Liver (tissue), 9 donors: ENCODE measurements around the gene TLE4. TPM values are rescaled to one million over a fixed set of nuclear protein-coding genes. Genes with fewer than 3 reads are reported as not detected.

Source experiments
- DNase-seq: peaks from one replicate; pipeline ENCODE4 v3.0.0-alpha.2; 2017; ENCODE audit warnings: low spot score
- H3K27ac ChIP-seq, 2 donors: one replicate each; pipeline ENCODE4 v1.7.0; 2013; ENCODE audit warnings: inconsistent platforms in 2 of 2, low read length in 2 of 2, control low read depth in 1 of 2, low read depth in 1 of 2, mild to moderate bottlenecking in 1 of 2
- H3K27me3 ChIP-seq, 4 donors: one replicate each; pipeline versions ENCODE4 v1.6.1 to v1.7.0; 2013; ENCODE audit warnings: low read length in 3 of 4, inconsistent platforms in 1 of 4, mild to moderate bottlenecking in 1 of 4, moderate library complexity in 1 of 4; ENCODE audit not compliant: control insufficient read depth in 4 of 4, insufficient read depth in 4 of 4
- H3K36me3 ChIP-seq, 4 donors: one replicate each; pipeline versions ENCODE4 v1.6.1 to v1.7.0; 2013; ENCODE audit warnings: low read length in 3 of 4, mild to moderate bottlenecking in 3 of 4, low read depth in 1 of 4, moderate library complexity in 1 of 4; ENCODE audit not compliant: control insufficient read depth in 4 of 4, insufficient read depth in 3 of 4
- H3K4me1 ChIP-seq, 4 donors: one replicate each; pipeline versions ENCODE4 v1.6.1 to v1.7.0; 2013; ENCODE audit warnings: low read length in 3 of 4, mild to moderate bottlenecking in 3 of 4, moderate library complexity in 1 of 4; ENCODE audit not compliant: control insufficient read depth in 4 of 4, insufficient read depth in 4 of 4
- H3K4me3 ChIP-seq, 3 donors: one replicate each; pipeline versions ENCODE4 v1.6.1 to v1.7.0; 2013; ENCODE audit warnings: low read length in 3 of 3, control low read depth in 1 of 3, low read depth in 1 of 3, mild to moderate bottlenecking in 1 of 3
- H3K9ac ChIP-seq, 2 donors: one replicate each; pipeline ENCODE4 v1.7.0; 2013; ENCODE audit warnings: low read length in 2 of 2, mild to moderate bottlenecking in 2 of 2, moderate library complexity in 2 of 2, control low read depth in 1 of 2, low read depth in 1 of 2
- H3K9me3 ChIP-seq, 4 donors: one replicate each; pipeline versions ENCODE4 v1.6.1 to v1.7.0; 2013; ENCODE audit warnings: low read length in 3 of 4; ENCODE audit not compliant: control insufficient read depth in 4 of 4
- EGR1 ChIP-seq, 2 donors: IDR thresholded peaks; 2 replicates each; pipeline ENCODE4 v1.6.1; 2016 to 2018; ENCODE audit warnings: antibody characterized with exemption in 2 of 2, low read depth in 2 of 2
- FOXA1 ChIP-seq: IDR thresholded peaks from 2 replicates; pipeline ENCODE4 v1.6.1; 2016; ENCODE audit warnings: antibody characterized with exemption
- FOXA2 ChIP-seq: IDR thresholded peaks from 2 replicates; pipeline ENCODE4 v1.6.1; 2016; ENCODE audit warnings: antibody characterized with exemption
- GABPA ChIP-seq, 2 donors: IDR thresholded peaks in 1 of 2; conservative IDR thresholded peaks in 1 of 2; 2 replicates each; pipeline ENCODE4 v1.6.1; 2016; ENCODE audit warnings: antibody characterized with exemption in 2 of 2, mild to moderate bottlenecking in 1 of 2, moderate library complexity in 1 of 2
- HNF4A ChIP-seq, 2 donors: conservative IDR thresholded peaks; 2 replicates each; pipeline ENCODE4 v1.6.1; 2016; ENCODE audit warnings: antibody characterized with exemption in 2 of 2, mild to moderate bottlenecking in 2 of 2
- HNF4G ChIP-seq: IDR thresholded peaks from 2 replicates; pipeline ENCODE4 v1.6.1; 2016; ENCODE audit warnings: antibody characterized with exemption
- JUND ChIP-seq, 2 donors: IDR thresholded peaks; 2 replicates each; pipeline ENCODE4 v1.6.1; 2016; ENCODE audit warnings: antibody characterized with exemption in 2 of 2
- NR2F2 ChIP-seq: IDR thresholded peaks from 2 replicates; pipeline ENCODE4 v1.6.1; 2016; ENCODE audit warnings: antibody characterized with exemption
- RAD21 ChIP-seq, 2 donors: IDR thresholded peaks; 2 replicates each; pipeline ENCODE4 v1.6.1; 2016; ENCODE audit warnings: antibody characterized with exemption in 2 of 2, mild to moderate bottlenecking in 2 of 2
- RXRA ChIP-seq, 2 donors: IDR thresholded peaks; 2 replicates each; pipeline ENCODE4 v1.6.1; 2017 to 2018; ENCODE audit warnings: antibody characterized with exemption in 2 of 2, mild to moderate bottlenecking in 1 of 2
- SP1 ChIP-seq: IDR thresholded peaks from 2 replicates; pipeline ENCODE4 v1.6.1; 2018; ENCODE audit warnings: antibody characterized with exemption, mild to moderate bottlenecking
- TAF1 ChIP-seq: conservative IDR thresholded peaks from 2 replicates; pipeline ENCODE4 v1.6.1; 2016; ENCODE audit warnings: antibody characterized with exemption, mild to moderate bottlenecking
- YY1 ChIP-seq: IDR thresholded peaks from 2 replicates; pipeline ENCODE4 v1.6.1; 2016; ENCODE audit warnings: antibody characterized with exemption, mild to moderate bottlenecking
- WGBS: extraction: QIAGEN DNeasy Blood & Tissue Kit; methylation state at CpG from one replicate; pipeline ENCODE4 v1.1.7; 2013; 5-methylcytosine and 5-hydroxymethylcytosine counted together
- polyA plus RNA-seq, 2 donors: library from polyadenylated mRNA; stranded (reverse) in 1 of 2; unstranded in 1 of 2; fragments of 200-250 nt in 1 of 2; fragments of >200 nt in 1 of 2; fragmentation: Nextera tagmentation in 1 of 2; extraction: Ambion mirVana in 1 of 2; gene quantifications; one replicate each; pipeline versions ENCODE4 v1.2.1 to v1.2.3, GENCODE V29; 2013 to 2015
- total RNA-seq, 2 donors: library from RNA; depleted of rRNA; stranded (reverse); fragments of >200 nt; gene quantifications; one replicate each; pipeline ENCODE4 v1.2.3, GENCODE V29; 2014
- TF ChIP-seq, protein P1 (sequence below): IDR thresholded peaks from 2 replicates; pipeline ENCODE4 v1.6.1; 2016; ENCODE audit warnings: antibody characterized with exemption
- TF ChIP-seq, protein P2 (sequence below): IDR thresholded peaks from 2 replicates; pipeline ENCODE4 v1.6.1; 2016; ENCODE audit warnings: antibody characterized with exemption, mild to moderate bottlenecking
- TF ChIP-seq, protein P3 (sequence below): IDR thresholded peaks from 2 replicates; pipeline ENCODE4 v1.6.1; 2016; ENCODE audit warnings: antibody characterized with exemption
- TF ChIP-seq, protein P4 (sequence below): IDR thresholded peaks from 2 replicates; pipeline ENCODE4 v1.6.1; 2016; ENCODE audit warnings: antibody characterized with exemption
- TF ChIP-seq, protein P5 (sequence below): fragments of 150-350 bp; IDR thresholded peaks from 2 replicates; pipeline ENCODE4 v1.5.1; 2017; ENCODE audit warnings: improper control_type of control experiment, low read depth, low read length; ENCODE audit not compliant: missing input control
- donor health status: healthy.
- donor health status: healthy.
- donor health status: healthy.
- donor health status: healthy.
- donor health status: healthy.

Gene TLE4
- total and polyA plus RNA-seq, 4 donors, result 2.5 to 6.6 (median 4.7) TPM

DNA sequence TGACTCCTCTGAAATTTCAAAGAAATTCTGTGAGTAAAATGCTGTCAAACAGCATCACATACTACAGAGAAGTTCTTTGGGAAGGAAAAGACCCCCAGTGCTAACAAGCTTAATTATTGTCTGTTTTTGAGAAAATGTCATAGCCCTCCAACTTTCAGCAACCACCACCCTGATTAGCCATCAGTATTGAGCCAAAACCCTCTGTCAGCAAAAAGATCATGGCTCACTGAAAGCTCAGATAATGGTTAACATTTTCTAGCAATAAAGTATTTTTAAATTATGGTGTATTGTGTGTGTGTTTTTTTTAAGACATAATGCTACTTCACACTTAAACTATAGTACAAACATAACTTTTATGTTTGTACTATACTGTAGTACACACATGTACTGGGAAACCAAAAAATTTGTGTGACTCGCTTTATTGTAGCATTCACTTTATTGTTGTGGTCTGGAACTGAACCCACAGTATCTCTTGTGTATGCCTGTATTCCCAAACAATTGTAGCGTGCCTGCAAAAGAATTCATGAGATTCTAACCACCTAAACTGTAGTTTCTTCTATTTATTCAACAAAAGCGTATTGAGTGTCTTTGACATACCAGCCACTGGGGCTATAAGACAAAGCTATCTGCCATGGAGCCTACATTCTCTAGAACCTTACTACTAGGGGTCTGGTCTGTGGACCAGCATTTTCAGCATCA lies 31.6 kb downstream of the TLE4 start:
- Histone ChIP-seq H3K9ac (no peak overlapping the region), H3K4me3 (no peak overlapping the region), H3K27me3 (no peaks in the 10 kb centered on the region), H3K27ac (no peak overlapping the region), H3K9me3 (peaks cover 0 to 3% (median 0%) of the 10 kb centered on the region in 4 donors), H3K36me3 (no peaks in the 10 kb centered on the region), H3K4me1 (no peaks in the 10 kb centered on the region)
- no peak for DNase-seq
- 98% methylated on average over 3 of the region's 3 CpGs for WGBS
- TF ChIP-seq TAF1 (no peak), HNF4A (conservative IDR thresholded peaks at IDR 0.05) (no peak), FOXA1 (no peak), YY1 (no peak), GABPA (IDR thresholded peaks at IDR 0.05 in 1 of 2, conservative IDR thresholded peaks at IDR 0.05 in 1 of 2) (no peak), RAD21 (IDR thresholded peaks at IDR 0.05) (no peak), RXRA (IDR thresholded peaks at IDR 0.05) (no peak), JUND (IDR thresholded peaks at IDR 0.05) (no peak), NR2F2 (no peak), SP1 (no peak)
- TF ChIP-seq, protein P1, sequence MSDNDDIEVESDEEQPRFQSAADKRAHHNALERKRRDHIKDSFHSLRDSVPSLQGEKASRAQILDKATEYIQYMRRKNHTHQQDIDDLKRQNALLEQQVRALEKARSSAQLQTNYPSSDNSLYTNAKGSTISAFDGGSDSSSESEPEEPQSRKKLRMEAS, result no peak
- TF ChIP-seq, protein P2, sequence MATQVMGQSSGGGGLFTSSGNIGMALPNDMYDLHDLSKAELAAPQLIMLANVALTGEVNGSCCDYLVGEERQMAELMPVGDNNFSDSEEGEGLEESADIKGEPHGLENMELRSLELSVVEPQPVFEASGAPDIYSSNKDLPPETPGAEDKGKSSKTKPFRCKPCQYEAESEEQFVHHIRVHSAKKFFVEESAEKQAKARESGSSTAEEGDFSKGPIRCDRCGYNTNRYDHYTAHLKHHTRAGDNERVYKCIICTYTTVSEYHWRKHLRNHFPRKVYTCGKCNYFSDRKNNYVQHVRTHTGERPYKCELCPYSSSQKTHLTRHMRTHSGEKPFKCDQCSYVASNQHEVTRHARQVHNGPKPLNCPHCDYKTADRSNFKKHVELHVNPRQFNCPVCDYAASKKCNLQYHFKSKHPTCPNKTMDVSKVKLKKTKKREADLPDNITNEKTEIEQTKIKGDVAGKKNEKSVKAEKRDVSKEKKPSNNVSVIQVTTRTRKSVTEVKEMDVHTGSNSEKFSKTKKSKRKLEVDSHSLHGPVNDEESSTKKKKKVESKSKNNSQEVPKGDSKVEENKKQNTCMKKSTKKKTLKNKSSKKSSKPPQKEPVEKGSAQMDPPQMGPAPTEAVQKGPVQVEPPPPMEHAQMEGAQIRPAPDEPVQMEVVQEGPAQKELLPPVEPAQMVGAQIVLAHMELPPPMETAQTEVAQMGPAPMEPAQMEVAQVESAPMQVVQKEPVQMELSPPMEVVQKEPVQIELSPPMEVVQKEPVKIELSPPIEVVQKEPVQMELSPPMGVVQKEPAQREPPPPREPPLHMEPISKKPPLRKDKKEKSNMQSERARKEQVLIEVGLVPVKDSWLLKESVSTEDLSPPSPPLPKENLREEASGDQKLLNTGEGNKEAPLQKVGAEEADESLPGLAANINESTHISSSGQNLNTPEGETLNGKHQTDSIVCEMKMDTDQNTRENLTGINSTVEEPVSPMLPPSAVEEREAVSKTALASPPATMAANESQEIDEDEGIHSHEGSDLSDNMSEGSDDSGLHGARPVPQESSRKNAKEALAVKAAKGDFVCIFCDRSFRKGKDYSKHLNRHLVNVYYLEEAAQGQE, result no peak
- TF ChIP-seq, protein P3, sequence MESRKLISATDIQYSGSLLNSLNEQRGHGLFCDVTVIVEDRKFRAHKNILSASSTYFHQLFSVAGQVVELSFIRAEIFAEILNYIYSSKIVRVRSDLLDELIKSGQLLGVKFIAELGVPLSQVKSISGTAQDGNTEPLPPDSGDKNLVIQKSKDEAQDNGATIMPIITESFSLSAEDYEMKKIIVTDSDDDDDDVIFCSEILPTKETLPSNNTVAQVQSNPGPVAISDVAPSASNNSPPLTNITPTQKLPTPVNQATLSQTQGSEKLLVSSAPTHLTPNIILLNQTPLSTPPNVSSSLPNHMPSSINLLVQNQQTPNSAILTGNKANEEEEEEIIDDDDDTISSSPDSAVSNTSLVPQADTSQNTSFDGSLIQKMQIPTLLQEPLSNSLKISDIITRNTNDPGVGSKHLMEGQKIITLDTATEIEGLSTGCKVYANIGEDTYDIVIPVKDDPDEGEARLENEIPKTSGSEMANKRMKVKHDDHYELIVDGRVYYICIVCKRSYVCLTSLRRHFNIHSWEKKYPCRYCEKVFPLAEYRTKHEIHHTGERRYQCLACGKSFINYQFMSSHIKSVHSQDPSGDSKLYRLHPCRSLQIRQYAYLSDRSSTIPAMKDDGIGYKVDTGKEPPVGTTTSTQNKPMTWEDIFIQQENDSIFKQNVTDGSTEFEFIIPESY, result no peak

DNA sequence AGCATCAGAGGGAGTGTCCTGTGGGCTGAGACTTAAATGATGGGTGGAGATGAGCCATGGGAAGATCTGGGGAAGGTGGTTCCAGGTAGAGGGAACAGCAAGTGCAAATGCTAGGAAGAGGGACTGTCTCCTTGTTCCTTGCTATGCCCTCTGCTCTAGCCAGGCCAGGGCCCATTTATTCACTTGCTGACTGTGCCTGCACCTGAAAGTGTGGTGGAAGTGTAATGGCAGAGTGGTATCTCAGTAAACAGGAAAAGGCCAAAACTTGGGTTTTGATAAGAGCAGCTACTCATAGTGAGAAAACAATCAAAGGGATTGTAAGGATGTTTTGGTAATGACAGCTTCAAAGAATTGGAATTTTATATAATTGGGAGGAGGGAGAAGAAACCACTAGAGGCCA lies 32.4 kb downstream of the TLE4 start:
- Histone ChIP-seq H3K27me3 (no peaks in the 10 kb centered on the region), H3K4me3 (no peak overlapping the region), H3K9me3 (peaks cover 0 to 3% (median 0%) of the 10 kb centered on the region in 4 donors), H3K36me3 (no peaks in the 10 kb centered on the region), H3K27ac (no peak overlapping the region), H3K9ac (no peak overlapping the region), H3K4me1 (no peaks in the 10 kb centered on the region)
- TF ChIP-seq, protein P3, result no peak
- TF ChIP-seq HNF4A (conservative IDR thresholded peaks at IDR 0.05), result no peak
- TF ChIP-seq JUND (IDR thresholded peaks at IDR 0.05), result no peak
- no peak for TF ChIP-seq RXRA (IDR thresholded peaks at IDR 0.05)
- TF ChIP-seq NR2F2, result no peak
- no peak for TF ChIP-seq TAF1
- TF ChIP-seq, protein P4, sequence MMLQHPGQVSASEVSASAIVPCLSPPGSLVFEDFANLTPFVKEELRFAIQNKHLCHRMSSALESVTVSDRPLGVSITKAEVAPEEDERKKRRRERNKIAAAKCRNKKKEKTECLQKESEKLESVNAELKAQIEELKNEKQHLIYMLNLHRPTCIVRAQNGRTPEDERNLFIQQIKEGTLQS, result no peak
- TF ChIP-seq FOXA2, result no peak
- TF ChIP-seq HNF4G, result no peak
- no peak for TF ChIP-seq FOXA1
- TF ChIP-seq, protein P5, sequence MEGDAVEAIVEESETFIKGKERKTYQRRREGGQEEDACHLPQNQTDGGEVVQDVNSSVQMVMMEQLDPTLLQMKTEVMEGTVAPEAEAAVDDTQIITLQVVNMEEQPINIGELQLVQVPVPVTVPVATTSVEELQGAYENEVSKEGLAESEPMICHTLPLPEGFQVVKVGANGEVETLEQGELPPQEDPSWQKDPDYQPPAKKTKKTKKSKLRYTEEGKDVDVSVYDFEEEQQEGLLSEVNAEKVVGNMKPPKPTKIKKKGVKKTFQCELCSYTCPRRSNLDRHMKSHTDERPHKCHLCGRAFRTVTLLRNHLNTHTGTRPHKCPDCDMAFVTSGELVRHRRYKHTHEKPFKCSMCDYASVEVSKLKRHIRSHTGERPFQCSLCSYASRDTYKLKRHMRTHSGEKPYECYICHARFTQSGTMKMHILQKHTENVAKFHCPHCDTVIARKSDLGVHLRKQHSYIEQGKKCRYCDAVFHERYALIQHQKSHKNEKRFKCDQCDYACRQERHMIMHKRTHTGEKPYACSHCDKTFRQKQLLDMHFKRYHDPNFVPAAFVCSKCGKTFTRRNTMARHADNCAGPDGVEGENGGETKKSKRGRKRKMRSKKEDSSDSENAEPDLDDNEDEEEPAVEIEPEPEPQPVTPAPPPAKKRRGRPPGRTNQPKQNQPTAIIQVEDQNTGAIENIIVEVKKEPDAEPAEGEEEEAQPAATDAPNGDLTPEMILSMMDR, result no peak
- no peak for TF ChIP-seq EGR1 (IDR thresholded peaks at IDR 0.05; ENCODE audit: low read depth in 2 of 2)
- DNase-seq, result no peak
